Measurements from ENCODE around the gene RASGEF1C. TPM values are rescaled to one million over a fixed set of nuclear protein-coding genes. Genes with fewer than 3 reads are reported as not detected.

The RASGEF1C gene
- total RNA-seq, 4 donors from 2014 or later = 1.2 to 3.1 (median 2.5) TPM

- H3K4me3 ChIP-seq = no peak overlapping the region
- 78% methylated on average over 5 of the region's 6 CpGs for whole genome bisulfite sequencing
- peaks cover 0 to 5% (median 2%) of the 10 kb centered on the region in 4 donors for H3K9me3 ChIP-seq
- DNase-seq (ENCODE audit: extremely low spot score) = no peak
- peaks cover 0 to 34% (median 0%) of the 10 kb centered on the region in 4 donors for H3K27me3 ChIP-seq
- peaks cover 0 to 12% (median 4%) of the 10 kb centered on the region in 4 donors for H3K4me1 ChIP-seq
- H3K27ac ChIP-seq (replicated peaks in 1 of 4) = no peak overlapping the region
- TF ChIP-seq POLR2A (IDR thresholded peaks at IDR 0.05; ENCODE audit: low read depth) (no peak), POLR2AphosphoS5 (IDR thresholded peaks at IDR 0.05) (no peak), EP300 (IDR thresholded peaks at IDR 0.05) (no peak), CTCF (IDR thresholded peaks at IDR 0.05) (no peak)
- H3K36me3 ChIP-seq = no peaks in the 10 kb centered on the region
- intact Hi-C loops (cut with DNase I) = no loop called here
Measured at GRCh38 chr5:180180421-180180820, 28.6 kb downstream of the RASGEF1C start.

GRCh38 chr5:180179442-180180420, 29.3 kb downstream of the RASGEF1C start:
- WGBS = 75% methylated on average over 19 of the region's 23 CpGs
- Histone ChIP-seq H3K4me1 (peaks cover 0 to 12% (median 4%) of the 10 kb centered on the region in 4 donors), H3K9me3 (peaks cover 0 to 5% (median 2%) of the 10 kb centered on the region in 4 donors), H3K27ac (replicated peaks in 1 of 4) (no peak overlapping the region), H3K36me3 (no peaks in the 10 kb centered on the region), H3K4me3 (no peak overlapping the region), H3K27me3 (peaks cover 0 to 39% (median 0%) of the 10 kb centered on the region in 4 donors)
- intact Hi-C loops (cut with DNase I) = no loop called here
- no peak for TF ChIP-seq EP300 (IDR thresholded peaks at IDR 0.05)
- TF ChIP-seq POLR2A (IDR thresholded peaks at IDR 0.05; ENCODE audit: low read depth) = no peak
- TF ChIP-seq POLR2AphosphoS5 (IDR thresholded peaks at IDR 0.05) = no peak
- no peak for TF ChIP-seq CTCF (IDR thresholded peaks at IDR 0.05)
- DNase-seq (ENCODE audit: extremely low spot score) = peak; percentile 79

- DNase-seq (ENCODE audit: extremely low spot score) = peak; percentile 80
- peaks cover 0 to 39% (median 0%) of the 10 kb centered on the region in 4 donors for H3K27me3 ChIP-seq
- no peaks in the 10 kb centered on the region for H3K36me3 ChIP-seq
- intact Hi-C loops (cut with DNase I) = no loop called here
- H3K4me1 ChIP-seq = peaks cover 0 to 12% (median 4%) of the 10 kb centered on the region in 4 donors
- H3K27ac ChIP-seq (replicated peaks in 1 of 4) = no peak overlapping the region
- TF ChIP-seq POLR2AphosphoS5 (IDR thresholded peaks at IDR 0.05) = no peak
- no peak overlapping the region for H3K4me3 ChIP-seq
- WGBS = 74% methylated on average over 25 of the region's 25 CpGs
- H3K9me3 ChIP-seq = no peaks in the 10 kb centered on the region
Measured at GRCh38 chr5:180178531-180179441, 30.2 kb downstream of the RASGEF1C start.

GRCh38 chr5:180176191-180176590, 32.8 kb downstream of the RASGEF1C start:
- peaks cover 0 to 50% (median 0%) of the 10 kb centered on the region in 4 donors for H3K27me3 ChIP-seq
- H3K27ac ChIP-seq (replicated peaks in 1 of 4) = peak overlapping the region in 1 of 4 donors; percentile 18
- no peaks in the 10 kb centered on the region for H3K36me3 ChIP-seq
- H3K4me1 ChIP-seq = peaks cover 6 to 27% (median 18%) of the 10 kb centered on the region in 4 donors
- DNase-seq (ENCODE audit: extremely low spot score) = no peak
- no peak overlapping the region for H3K4me3 ChIP-seq
- TF ChIP-seq EP300 (IDR thresholded peaks at IDR 0.05) = no peak
- TF ChIP-seq POLR2A (IDR thresholded peaks at IDR 0.05; ENCODE audit: low read depth) = no peak
- TF ChIP-seq CTCF (IDR thresholded peaks at IDR 0.05) = no peak
- no peak for TF ChIP-seq POLR2AphosphoS5 (IDR thresholded peaks at IDR 0.05)
- WGBS = 87% methylated on average over 8 of the region's 8 CpGs
- intact Hi-C loops (cut with DNase I) = no loop called here
- no peaks in the 10 kb centered on the region for H3K9me3 ChIP-seq
